Left kidney (tissue), 8 donors: Measurements from ENCODE around the gene THAP12. TPM values are rescaled to one million over a fixed set of nuclear protein-coding genes. Genes with fewer than 3 reads are reported as not detected.
A peak's percentile ranks its signal among the peaks of the same experiment; 100 is the strongest.
"Not testable (repeated sequence)": the region's sequence is repeated elsewhere in the genome, so short reads cannot be mapped to it uniquely, and the experiment has no call there.

Experiments
- DNase-seq: peaks from one replicate; pipeline ENCODE4 v3.0.0-alpha.2; 2013
- long read RNA-seq, 8 donors: transcript quantifications; one replicate each; lab custom pipeline, GENCODE V29; 2026
- polyA plus RNA-seq: library from polyadenylated mRNA; unstranded; fragments of 120-200 nt; gene quantifications from one replicate; pipeline ENCODE4 v1.2.1, GENCODE V29; 2013; ENCODE audit not compliant: insufficient read length

THAP12 gene
- polyA plus RNA-seq = 96.9 TPM
- long read RNA-seq, donor 1, transcript THAP12-201 (5 exons, 3,300 nt) = major isoform, 17 of 27 reads
- long read RNA-seq, donor 1, partial matches to known transcripts = 6 of 27 reads
- long read RNA-seq, donor 1, other reads (novel, unspliced or antisense) = 0 of 27 reads
- long read RNA-seq, donor 2, transcript THAP12-201 (5 exons, 3,300 nt) = major isoform, 14 of 27 reads
- long read RNA-seq, donor 2, partial matches to known transcripts = 9 of 27 reads
- long read RNA-seq, donor 2, other reads (novel, unspliced or antisense) = 0 of 27 reads
- long read RNA-seq, donor 3, transcript THAP12-201 (5 exons, 3,300 nt) = major isoform, 8 of 9 reads
- long read RNA-seq, donor 3, partial matches to known transcripts = 0 of 9 reads
- long read RNA-seq, donor 3, other reads (novel, unspliced or antisense) = 0 of 9 reads
- long read RNA-seq, donor 4, partial matches to known transcripts = 5 of 7 reads
- long read RNA-seq, donor 4, other reads (novel, unspliced or antisense) = 0 of 7 reads
- long read RNA-seq, donor 5, transcript THAP12-201 (5 exons, 3,300 nt) = major isoform, 22 of 28 reads
- long read RNA-seq, donor 5, transcript THAP12-203 (6 exons, 882 nt) = minor isoform, 6 of 28 reads
- long read RNA-seq, donor 5, partial matches to known transcripts = 0 of 28 reads
- long read RNA-seq, donor 5, other reads (novel, unspliced or antisense) = 0 of 28 reads
- long read RNA-seq, donor 6, transcript THAP12-201 (5 exons, 3,300 nt) = major isoform, 8 of 18 reads
- long read RNA-seq, donor 6, partial matches to known transcripts = 6 of 18 reads
- long read RNA-seq, donor 6, other reads (novel, unspliced or antisense) = 0 of 18 reads
- long read RNA-seq, donor 7, full-length matches to known transcripts = 19 of 26 reads
- long read RNA-seq, donor 7, partial matches to known transcripts = 7 of 26 reads
- long read RNA-seq, donor 7, other reads (novel, unspliced or antisense) = 0 of 26 reads
- long read RNA-seq, donor 8, full-length matches to known transcripts = 9 of 9 reads
- long read RNA-seq, donor 8, partial matches to known transcripts = 0 of 9 reads
- long read RNA-seq, donor 8, other reads (novel, unspliced or antisense) = 0 of 9 reads

DNA sequence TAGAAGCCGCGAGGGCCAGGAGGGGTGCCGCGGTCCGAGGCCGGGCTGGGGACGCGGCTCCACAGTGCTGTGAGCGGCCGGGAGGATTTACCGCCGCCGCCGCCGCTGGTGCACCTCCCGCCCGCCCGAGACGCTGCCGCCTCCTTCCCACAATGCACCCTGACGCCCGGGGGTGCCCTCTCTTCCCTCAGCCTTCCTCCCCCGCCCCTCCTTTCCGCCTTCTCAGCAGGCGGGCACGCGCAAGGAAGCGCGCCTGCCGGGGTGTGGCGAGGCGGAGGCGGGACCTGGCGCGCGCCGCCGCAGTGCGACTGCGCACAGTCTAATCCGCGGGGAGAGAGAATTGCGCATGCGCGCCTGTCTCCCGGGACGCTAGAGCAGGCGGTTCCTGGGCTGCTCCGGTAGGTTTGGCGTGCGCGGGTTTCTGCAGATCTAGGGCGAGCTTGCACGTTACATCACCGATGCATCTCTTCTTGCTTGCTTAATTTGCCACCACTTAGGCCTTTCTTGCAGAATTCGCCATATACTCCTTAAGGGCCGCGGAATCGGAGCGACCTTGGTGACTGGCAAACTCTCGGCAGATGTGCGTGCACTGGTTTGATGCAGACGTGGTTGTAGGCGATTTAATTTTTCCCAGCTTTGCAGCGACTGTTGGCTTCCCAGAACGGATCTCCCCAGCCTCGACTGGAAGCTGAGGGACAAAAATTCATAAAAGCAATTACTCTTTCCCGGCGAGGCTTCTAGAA is at the start of gene THAP12, which contains the start of gene GVQW3:
Gene THAP12, minus strand, starts transcription at position 156 of the 743 bp plus-strand sequence. CDS start 296 bp downstream, outside the sequence.
Gene GVQW3, plus strand, starts transcription at position 347 of the 743 bp plus-strand sequence. CDS start 506 bp downstream, outside the sequence.
- peak; percentile 98 for DNase-seq

- no peak for DNase-seq
Measured at GRCh38 chr11:76426660-76427059, 45.7 kb upstream of the THAP12 start.

DNA sequence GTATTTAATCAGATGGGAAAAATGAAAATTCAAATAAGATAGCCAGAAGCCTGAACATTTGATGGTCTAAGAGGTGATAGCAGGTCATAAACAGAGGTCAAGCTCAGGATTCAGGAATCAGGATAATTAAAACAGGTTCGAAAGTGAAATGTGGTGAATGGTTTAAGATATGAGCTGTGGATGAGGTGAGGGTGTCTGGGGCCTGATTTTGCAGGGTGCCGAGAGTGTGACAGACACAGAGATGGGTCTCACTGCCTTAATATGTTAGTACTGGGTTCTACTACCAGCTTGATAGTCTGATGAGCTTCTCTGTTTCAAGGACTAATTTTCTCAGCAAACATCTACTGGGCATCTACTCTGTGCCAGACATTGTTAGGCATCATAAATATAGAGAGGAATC is 44.0 kb upstream of the THAP12 start:
- no peak for DNase-seq

DNA sequence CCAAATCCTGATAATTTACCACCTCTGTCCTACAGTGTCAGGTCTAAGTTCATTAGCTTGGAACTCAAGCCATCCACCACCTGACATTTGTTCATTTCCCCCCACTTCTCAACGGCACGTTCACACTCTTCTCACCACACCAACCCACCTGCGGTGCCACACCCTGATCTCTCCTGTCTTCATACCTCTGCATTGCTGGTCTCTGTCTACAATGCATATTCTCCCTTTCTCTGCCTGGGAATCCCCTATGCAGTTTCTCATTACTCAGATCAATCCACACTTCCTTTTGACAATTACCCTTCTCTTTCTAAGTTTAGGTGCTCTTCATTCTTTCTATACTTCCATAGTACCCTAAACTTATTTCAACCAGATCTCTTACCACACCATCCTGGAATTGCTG is 43.4 kb upstream of the THAP12 start:
- DNase-seq = no peak

DNA sequence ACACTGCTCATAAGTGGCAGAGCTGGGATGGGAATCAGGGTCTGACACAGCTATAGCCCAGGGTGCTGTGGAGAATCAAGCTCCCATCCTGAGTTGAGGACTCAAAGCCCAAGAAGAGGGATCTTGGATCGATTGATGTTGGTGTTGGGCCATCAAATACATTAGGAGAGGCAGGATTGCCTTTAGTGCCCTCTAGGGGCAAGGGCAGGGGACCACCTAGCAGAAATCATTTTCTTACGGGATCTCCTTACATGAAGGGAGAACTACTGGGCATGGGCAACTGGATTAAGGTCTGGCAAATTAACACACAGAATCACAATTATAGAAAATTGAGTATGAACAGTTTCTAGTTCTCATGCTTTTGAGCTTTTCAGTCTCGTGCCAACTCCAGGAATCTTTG is 39.0 kb upstream of the THAP12 start:
- DNase-seq = no peak

DNA sequence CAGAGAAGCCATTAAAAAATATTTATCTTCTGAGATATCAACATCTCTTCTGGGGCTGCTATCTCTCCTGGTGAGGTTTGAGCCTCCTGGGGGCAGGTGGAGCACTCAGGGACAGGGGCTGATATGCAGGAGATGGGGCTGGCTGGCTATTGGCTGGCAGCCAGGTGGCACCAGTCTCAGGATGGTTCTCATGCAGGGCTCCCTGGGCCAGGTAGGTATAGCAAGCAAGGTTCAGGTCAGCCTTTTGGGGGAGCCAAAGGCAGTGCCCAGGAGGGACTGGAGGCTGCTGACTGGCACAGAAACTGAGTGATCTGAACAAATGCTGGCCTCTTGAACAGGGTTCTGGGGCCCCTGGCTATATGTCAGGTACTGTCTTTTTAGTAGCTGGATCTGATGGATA is 34.1 kb upstream of the THAP12 start:
- DNase-seq = no peak

- DNase-seq = peak; percentile 75
Measured at GRCh38 chr11:76410851-76411357, 30.0 kb upstream of the THAP12 start.

- no peak for DNase-seq
Measured at GRCh38 chr11:76408171-76408965, 27.4 kb upstream of the THAP12 start.

DNA sequence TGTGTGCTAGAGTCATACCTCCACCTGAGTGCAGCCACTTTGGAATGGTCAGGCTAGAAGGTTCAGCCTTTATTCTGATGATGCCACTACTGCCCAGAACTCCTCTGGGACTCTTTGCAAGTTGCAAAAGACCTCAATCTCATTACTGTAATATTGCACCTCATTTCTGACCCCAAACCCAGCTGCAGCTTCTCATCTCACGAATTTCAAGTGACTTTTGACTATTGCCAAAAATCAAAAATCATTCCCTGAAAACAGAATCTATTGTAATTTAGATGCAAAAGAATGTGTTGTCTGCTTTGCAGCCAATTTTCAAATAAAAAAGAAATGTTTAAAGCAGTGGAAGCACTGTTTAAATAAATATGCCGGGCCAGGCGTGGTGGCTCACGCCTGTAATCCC is 25.4 kb upstream of the THAP12 start:
- DNase-seq = no peak

GRCh38 chr11:76401484-76401883 is 20.6 kb upstream of the THAP12 start:
- not testable (repeated sequence) for DNase-seq

GRCh38 chr11:76400967-76401366 is 20.0 kb upstream of the THAP12 start:
- DNase-seq = no peak

DNA sequence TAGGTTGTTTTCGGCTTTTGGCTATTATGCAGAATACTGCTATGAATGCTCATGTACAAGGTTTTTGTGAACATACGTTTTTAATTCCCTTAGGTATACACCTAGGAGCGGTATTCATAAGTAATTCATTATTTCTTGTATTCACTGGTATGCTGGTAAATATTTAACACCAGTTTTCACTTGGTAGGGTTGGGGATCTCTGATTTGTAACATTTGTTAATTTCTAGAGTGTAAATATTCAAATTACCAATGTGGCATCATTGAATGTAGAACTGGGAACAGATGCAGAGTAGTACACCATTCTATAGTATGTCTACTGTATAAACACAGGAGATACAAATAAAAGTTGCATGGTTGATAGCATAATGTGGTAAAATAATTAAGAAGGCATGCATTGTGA is 16.5 kb upstream of the THAP12 start:
- no peak for DNase-seq

GRCh38 chr11:76395296-76395695 is 14.4 kb upstream of the THAP12 start:
- DNase-seq = no peak

- DNase-seq = no peak
Measured at GRCh38 chr11:76394411-76394810, 13.5 kb upstream of the THAP12 start.

DNA sequence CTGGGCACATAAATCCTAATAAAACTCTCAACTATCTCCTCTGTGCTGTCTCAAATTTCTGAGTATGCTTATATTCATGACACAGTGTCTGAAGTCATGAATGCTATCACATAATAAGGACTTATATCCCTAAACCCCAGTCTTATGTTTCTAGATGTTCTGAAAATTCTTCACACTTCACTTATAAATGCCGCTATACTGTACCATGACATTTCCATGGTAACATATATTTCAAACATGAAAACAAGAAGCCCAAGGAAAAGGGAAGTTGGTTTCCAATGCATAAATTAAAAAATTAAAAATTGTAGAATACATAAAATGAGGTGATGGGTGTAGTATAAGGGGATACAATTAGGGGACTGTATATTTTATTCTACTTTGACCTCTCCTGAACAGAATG is 11.9 kb upstream of the THAP12 start:
- no peak for DNase-seq

GRCh38 chr11:76391811-76392475 is 11.0 kb upstream of the THAP12 start:
- no peak for DNase-seq

DNA sequence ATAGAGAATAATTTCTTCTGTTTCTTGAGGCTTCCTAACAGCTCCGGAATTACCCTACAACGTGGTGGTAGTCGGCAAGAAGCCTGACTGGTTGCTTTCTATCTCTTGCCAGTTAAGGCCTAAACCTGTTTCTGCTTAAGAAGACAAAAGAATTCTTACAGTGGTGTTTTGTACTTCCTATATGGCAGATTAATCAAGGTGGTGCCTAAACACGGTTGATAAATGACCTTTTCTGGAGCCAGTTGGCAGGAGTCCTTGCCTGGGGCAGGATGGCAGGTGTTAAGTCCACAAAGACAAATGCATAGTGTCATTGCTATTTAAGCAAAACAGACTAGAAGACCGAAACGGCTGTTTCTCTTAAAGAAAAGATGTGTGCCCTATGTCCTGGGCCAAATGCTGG is 10.1 kb upstream of the THAP12 start:
- no peak for DNase-seq

DNA sequence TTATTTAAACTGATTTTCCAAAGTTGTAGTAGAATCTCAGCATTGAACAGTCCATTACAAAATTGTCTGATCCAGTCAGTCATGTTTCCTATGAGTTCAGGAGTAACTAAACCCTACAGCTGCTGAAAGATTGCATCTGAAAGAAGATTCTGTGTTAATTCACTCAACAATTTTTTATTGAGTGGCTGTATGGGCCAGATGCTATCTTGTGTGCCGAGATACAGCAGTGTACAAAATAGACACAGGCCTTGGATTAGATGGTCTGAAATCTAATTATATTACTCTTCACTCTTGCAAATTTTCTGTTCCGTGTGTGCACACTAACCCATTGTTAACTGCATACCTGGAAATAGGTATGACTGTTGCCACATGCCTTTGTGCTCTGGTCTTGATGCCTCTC is 7.5 kb upstream of the THAP12 start:
- DNase-seq = no peak

DNA sequence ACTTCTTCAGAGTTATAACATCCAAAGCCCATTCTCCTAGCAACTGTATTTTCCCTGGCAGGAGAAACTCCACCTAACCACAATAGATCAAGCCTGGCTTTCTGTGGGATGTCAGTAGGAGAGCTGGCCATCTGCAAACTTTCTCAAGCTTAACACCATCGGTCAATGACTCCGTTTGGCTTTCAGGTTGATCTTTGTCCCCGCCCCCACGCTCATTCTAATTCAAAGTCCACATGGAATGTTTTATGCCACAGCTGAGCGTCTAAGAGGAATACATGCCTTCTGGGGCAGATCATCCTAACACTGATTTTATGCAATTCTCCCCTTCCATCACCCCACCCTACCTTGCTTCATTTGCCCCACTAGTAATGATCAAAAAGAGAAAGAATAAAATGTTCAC is 5.0 kb upstream of the THAP12 start:
- DNase-seq = no peak

DNA sequence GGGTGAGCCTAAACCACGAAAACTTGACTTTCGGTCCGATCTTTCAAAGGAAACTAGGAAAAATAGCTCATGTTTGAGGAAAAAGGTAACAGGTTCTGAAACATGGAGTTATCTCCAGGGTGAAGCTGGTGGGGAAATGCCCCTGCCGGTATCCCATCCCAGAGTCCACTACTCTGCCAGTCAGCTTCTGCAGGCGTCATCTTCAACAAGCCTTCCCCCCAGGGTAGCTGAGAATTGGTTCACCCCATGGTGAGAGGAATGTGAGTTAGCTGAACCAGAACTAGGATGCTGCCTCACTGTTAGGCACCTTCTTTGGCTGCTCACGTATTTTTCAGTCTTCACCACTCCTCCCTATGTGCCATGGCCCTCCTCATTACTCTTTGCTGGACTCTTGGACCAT is 1.3 kb upstream of the THAP12 start:
- DNase-seq = no peak
